ENCODE measurements around the gene CTNNBIP1. TPM values are rescaled to one million over a fixed set of nuclear protein-coding genes. Genes with fewer than 3 reads are reported as not detected.
A peak's percentile ranks its signal among the peaks of the same experiment; 100 is the strongest.

Gene CTNNBIP1
- total and polyA plus RNA-seq, 2 of the 8 experiments (the other 6 are each of a cell fraction or from before 2014, with no cell fraction given): 40.9 to 46.6 TPM

DNA sequence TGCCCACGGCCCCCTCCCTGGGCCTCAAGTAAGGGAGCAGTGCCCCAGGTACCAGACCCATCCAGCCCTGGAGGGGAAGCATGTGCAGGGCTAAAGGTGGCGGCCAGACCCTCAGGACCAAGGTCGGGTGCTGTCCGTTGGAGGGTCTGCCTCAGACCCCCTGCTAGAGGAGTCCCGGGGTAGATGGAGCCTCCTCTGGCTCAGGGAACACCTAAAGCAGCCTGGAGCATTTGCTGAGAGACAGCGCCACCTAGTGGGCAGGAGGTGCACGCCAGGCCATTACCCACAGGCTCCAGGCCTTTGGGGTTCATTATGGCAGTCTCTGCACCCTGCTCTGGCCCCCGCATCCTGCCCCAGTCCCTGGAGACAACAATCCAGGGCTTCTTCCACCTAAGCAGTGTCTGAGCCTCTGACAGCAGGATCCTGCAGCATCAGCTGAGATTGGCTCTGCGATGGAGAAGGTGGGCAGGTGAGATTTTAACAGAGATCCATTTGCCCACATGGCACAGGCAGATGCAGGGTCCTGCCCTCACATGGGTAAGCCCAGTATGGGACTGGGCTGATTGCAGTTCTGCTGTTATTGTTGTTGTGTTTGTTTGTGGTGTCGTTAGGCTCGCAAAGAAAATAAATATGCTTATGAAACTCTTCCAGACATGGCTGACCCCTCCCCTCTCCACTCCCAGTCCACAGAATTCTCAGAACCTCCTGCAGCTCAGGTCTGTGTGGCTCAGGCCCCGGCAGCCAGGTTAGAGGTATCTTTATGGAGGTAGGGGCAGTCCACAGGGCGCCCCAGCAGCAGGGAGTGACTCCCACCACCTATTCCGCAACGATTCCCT is 42.4 kb downstream of the CTNNBIP1 start (continued):
- TF ChIP-seq BCL11A (IDR thresholded peaks at IDR 0.05; ENCODE audit: low read depth in 2 of 2, low read length in 2 of 2): no peak
- no peak for TF ChIP-seq POLR2AphosphoS5 (IDR thresholded peaks at IDR 0.05; ENCODE audit: low read depth, low read length)
- TF ChIP-seq PHF8 (conservative IDR thresholded peaks at IDR 0.05; ENCODE audit: low read depth, low read length): no peak
- TF ChIP-seq RNF2 (IDR thresholded peaks at IDR 0.05; ENCODE audit: borderline replicate concordance, low read depth, low read length, missing control alignments, poor library complexity, severe bottlenecking): no peak
- no peak for TF ChIP-seq SIRT6 (IDR thresholded peaks at IDR 0.05; ENCODE audit: low read length)
- no peak for TF ChIP-seq RFX5 (IDR thresholded peaks at IDR 0.05; ENCODE audit: borderline replicate concordance, low read depth, low read length)
- no peak for TF ChIP-seq EGR1 (IDR thresholded peaks at IDR 0.05; ENCODE audit: borderline replicate concordance, low read depth, low read length)
- TF ChIP-seq YY1 (IDR thresholded peaks at IDR 0.05; ENCODE audit: low read depth, low read length): peak; percentile 68; the same call in 1 of the 2 replicates
- 0 out of 2 replicates have a peak, but pooled peaks have one; percentile 3 for TF ChIP-seq NRF1 (IDR thresholded peaks at IDR 0.05; ENCODE audit: low read depth, low read length)
- TF ChIP-seq JUND (IDR thresholded peaks at IDR 0.05; ENCODE audit: low read length): 0 out of 2 replicates have a peak, but pooled peaks have one; percentile 57
- TF ChIP-seq FOSL1 (IDR thresholded peaks at IDR 0.05; ENCODE audit: insufficient read depth, low read depth, low read length): no peak
- TF ChIP-seq CTCF (IDR thresholded peaks at IDR 0.05; ENCODE audit: control extremely low read depth in 1 of 3, insufficient read depth in 1 of 3, low read depth in 1 of 3, low read length in 3 of 3): peak; percentile 97 to 100 (median 99)
- TF ChIP-seq CREB1 (IDR thresholded peaks at IDR 0.05): no peak
- TF ChIP-seq SUZ12 (IDR thresholded peaks at IDR 0.05; ENCODE audit: low read length): no peak
- TF ChIP-seq GABPA (IDR thresholded peaks at IDR 0.05; ENCODE audit: borderline replicate concordance, insufficient read depth, low read length): peak; percentile 76; the same call in 1 of the 2 replicates
- TF ChIP-seq CBX8 (IDR thresholded peaks at IDR 0.05; ENCODE audit: borderline replicate concordance, low read depth, low read length): no peak
- no peak for TF ChIP-seq TEAD4 (IDR thresholded peaks at IDR 0.05; ENCODE audit: low read depth, low read length)
- TF ChIP-seq, protein P1, sequence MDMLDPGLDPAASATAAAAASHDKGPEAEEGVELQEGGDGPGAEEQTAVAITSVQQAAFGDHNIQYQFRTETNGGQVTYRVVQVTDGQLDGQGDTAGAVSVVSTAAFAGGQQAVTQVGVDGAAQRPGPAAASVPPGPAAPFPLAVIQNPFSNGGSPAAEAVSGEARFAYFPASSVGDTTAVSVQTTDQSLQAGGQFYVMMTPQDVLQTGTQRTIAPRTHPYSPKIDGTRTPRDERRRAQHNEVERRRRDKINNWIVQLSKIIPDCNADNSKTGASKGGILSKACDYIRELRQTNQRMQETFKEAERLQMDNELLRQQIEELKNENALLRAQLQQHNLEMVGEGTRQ (IDR thresholded peaks at IDR 0.05; ENCODE audit: low read length): peak; percentile 8; the same call in 1 of the 2 replicates
- TF ChIP-seq CBX5 (IDR thresholded peaks at IDR 0.05; ENCODE audit: low read depth, low read length): no peak
- no peak for TF ChIP-seq SIX5 (IDR thresholded peaks at IDR 0.05; ENCODE audit: low read depth, low read length)
